22Rv1 (cell line): ENCODE data around the gene COL18A1.

Experiments used
- ZFX ChIP-seq: fragments of 450-650 bp; IDR thresholded peaks from 2 replicates; pipeline ENCODE4 v1.6.1; 2017; ENCODE audit warnings: antibody characterized with exemption, borderline replicate concordance
- TF ChIP-seq, protein P1 (sequence below): fragments of 450-650 bp; IDR thresholded peaks from 2 replicates; pipeline ENCODE4 v1.5.1; 2017; ENCODE audit warnings: mild to moderate bottlenecking

GRCh38 chr21:45560106-45561021 is 155.4 kb downstream of the COL18A1 start:
- TF ChIP-seq, protein P1, sequence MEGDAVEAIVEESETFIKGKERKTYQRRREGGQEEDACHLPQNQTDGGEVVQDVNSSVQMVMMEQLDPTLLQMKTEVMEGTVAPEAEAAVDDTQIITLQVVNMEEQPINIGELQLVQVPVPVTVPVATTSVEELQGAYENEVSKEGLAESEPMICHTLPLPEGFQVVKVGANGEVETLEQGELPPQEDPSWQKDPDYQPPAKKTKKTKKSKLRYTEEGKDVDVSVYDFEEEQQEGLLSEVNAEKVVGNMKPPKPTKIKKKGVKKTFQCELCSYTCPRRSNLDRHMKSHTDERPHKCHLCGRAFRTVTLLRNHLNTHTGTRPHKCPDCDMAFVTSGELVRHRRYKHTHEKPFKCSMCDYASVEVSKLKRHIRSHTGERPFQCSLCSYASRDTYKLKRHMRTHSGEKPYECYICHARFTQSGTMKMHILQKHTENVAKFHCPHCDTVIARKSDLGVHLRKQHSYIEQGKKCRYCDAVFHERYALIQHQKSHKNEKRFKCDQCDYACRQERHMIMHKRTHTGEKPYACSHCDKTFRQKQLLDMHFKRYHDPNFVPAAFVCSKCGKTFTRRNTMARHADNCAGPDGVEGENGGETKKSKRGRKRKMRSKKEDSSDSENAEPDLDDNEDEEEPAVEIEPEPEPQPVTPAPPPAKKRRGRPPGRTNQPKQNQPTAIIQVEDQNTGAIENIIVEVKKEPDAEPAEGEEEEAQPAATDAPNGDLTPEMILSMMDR: no peak
- no peak for TF ChIP-seq ZFX
